Endothelial cell (in vitro differentiated cells): Measurements from ENCODE around the gene TMEM132D. TPM values are rescaled to one million over a fixed set of nuclear protein-coding genes. Genes with fewer than 3 reads are reported as not detected.

Experiments
- DNase-seq: peaks from one replicate; pipeline ENCODE4 v3.0.0; 2021; ENCODE audit warnings: low spot score
- H3K27ac Mint-ChIP-seq: one replicate; pipeline ENCODE4 v1.8.0; 2021; ENCODE audit warnings: mixed read lengths, inconsistent platforms; ENCODE audit not compliant: unreplicated experiment
- H3K27me3 Mint-ChIP-seq: one replicate; pipeline ENCODE4 v1.8.0; 2021; ENCODE audit warnings: mild to moderate bottlenecking, moderate library complexity, mixed read lengths, inconsistent platforms; ENCODE audit not compliant: unreplicated experiment
- H3K36me3 Mint-ChIP-seq: one replicate; pipeline ENCODE4 v1.8.0; 2021; ENCODE audit warnings: mild to moderate bottlenecking, low read depth, mixed read lengths, inconsistent platforms; ENCODE audit not compliant: unreplicated experiment
- H3K4me1 Mint-ChIP-seq: one replicate; pipeline ENCODE4 v1.8.0; 2021; ENCODE audit warnings: mild to moderate bottlenecking, mixed read lengths, inconsistent platforms; ENCODE audit not compliant: unreplicated experiment
- H3K4me3 Mint-ChIP-seq: one replicate; pipeline ENCODE4 v1.8.0; 2021; ENCODE audit warnings: mild to moderate bottlenecking, mixed read lengths, inconsistent platforms; ENCODE audit not compliant: unreplicated experiment
- H3K9me3 Mint-ChIP-seq: one replicate; pipeline ENCODE4 v1.8.0; 2021; ENCODE audit warnings: mixed read lengths, inconsistent platforms; ENCODE audit not compliant: unreplicated experiment
- total RNA-seq: library from RNA; stranded (reverse); fragmentation: NEBNext Ultra II Directional; extraction: Animal tissue kit (Norgen Biotek cat#: 25700); gene quantifications from one replicate; pipeline ENCODE4 v1.2.1, GENCODE V29; 2021; ENCODE audit not compliant: unreplicated experiment
- TF ChIP-seq, protein P1 (sequence below): fragments of 200-600 bp; sonication (generic); IDR thresholded peaks from one replicate; pipeline ENCODE4 v1.5.0; 2021; ENCODE audit warnings: antibody characterized with exemption; ENCODE audit not compliant: unreplicated experiment

The TMEM132D gene
- total RNA-seq, 1 donor from 2014 or later: not detected

DNA sequence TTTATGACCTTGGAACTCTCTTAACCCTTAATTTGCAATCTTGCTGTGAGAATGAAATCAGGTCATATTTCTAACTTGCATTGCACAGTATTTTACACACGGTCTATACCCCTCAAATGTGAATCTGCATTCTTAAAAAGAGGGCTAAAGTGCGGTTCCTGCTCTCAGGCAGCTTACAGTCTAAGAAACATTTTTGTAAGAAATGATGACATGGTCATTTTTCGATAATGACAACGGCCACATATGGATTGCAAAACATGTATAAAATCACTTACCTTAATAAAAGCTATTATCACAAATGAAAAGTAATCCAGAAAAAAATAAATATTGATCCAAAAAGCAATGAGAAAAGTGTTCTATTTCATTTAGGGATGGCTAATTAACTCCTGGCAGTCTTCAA is 24.8 kb upstream of the TMEM132D start:
- H3K27me3 Mint-ChIP-seq: peaks cover 4% of the 10 kb centered on the region
- H3K9me3 Mint-ChIP-seq: peaks cover 45% of the 10 kb centered on the region
- peaks cover 18% of the 10 kb centered on the region for H3K36me3 Mint-ChIP-seq
- H3K4me3 Mint-ChIP-seq: no peak overlapping the region
- no peaks in the 10 kb centered on the region for H3K4me1 Mint-ChIP-seq
- TF ChIP-seq, protein P1, sequence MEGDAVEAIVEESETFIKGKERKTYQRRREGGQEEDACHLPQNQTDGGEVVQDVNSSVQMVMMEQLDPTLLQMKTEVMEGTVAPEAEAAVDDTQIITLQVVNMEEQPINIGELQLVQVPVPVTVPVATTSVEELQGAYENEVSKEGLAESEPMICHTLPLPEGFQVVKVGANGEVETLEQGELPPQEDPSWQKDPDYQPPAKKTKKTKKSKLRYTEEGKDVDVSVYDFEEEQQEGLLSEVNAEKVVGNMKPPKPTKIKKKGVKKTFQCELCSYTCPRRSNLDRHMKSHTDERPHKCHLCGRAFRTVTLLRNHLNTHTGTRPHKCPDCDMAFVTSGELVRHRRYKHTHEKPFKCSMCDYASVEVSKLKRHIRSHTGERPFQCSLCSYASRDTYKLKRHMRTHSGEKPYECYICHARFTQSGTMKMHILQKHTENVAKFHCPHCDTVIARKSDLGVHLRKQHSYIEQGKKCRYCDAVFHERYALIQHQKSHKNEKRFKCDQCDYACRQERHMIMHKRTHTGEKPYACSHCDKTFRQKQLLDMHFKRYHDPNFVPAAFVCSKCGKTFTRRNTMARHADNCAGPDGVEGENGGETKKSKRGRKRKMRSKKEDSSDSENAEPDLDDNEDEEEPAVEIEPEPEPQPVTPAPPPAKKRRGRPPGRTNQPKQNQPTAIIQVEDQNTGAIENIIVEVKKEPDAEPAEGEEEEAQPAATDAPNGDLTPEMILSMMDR: no peak
- no peak overlapping the region for H3K27ac Mint-ChIP-seq
- DNase-seq: no peak

DNA sequence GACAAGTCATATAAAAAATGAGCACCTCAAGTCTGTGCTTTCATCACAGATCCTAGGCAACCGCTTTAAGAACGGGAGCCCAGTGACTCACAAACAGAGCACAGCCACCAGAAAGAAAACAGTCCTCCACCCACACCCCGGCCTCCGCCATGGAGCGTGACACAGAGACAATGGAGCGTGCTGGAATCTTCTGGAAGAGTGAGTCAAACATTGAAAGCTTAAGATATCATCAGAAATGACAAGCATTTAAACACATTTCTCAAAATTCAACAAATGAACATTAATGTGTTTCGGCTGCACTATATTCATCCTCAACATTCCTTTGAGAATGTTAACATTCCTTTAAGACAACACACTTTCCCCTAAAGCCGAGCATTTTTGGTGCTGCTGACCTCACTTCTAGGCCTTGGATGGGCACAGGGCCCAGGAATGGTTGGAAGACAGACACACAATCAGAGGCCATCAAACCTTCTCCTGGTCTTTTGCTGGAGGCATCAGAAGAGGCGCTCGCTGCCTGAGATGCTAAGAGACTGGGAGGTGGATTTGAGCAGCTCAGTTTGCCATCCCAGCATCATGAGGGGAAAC is 23.6 kb upstream of the TMEM132D start:
- H3K9me3 Mint-ChIP-seq: peaks cover 42% of the 10 kb centered on the region
- no peak overlapping the region for H3K27ac Mint-ChIP-seq
- DNase-seq: no peak
- no peak overlapping the region for H3K4me3 Mint-ChIP-seq
- no peaks in the 10 kb centered on the region for H3K4me1 Mint-ChIP-seq
- no peaks in the 10 kb centered on the region for H3K27me3 Mint-ChIP-seq
- TF ChIP-seq, protein P1: no peak
- H3K36me3 Mint-ChIP-seq: peaks cover 18% of the 10 kb centered on the region

DNA sequence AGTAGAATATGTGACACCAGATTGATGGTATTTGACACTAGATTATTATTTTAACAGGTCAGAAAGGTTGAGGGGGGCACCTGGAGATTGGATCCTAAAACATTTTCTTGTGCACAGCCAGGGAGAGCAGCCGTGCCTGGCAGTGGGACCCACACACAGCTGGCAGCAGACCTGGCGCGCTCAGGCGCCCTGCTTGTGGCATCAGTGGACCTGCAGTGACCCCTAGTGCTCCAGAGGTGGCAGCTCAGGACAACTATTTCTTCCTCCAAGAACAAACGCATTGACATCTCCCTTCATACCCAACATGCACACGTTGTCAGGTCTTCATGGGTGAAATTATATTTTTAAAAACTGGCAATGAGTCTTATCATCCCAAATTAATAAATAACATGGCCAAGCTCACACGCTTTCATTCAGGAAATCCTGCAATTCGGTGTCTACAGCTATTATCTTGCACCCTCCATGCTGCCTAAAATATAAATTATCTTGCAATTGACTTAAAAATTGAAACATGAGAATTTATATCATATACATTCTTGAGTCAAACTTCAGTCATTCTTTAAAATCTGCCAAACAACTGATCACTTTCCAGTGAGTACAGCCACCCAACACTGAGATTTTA is 7.7 kb upstream of the TMEM132D start:
- Mint-ChIP-seq H3K4me3 (no peak overlapping the region), H3K27me3 (peaks cover 9% of the 10 kb centered on the region), H3K9me3 (peaks cover 48% of the 10 kb centered on the region), H3K27ac (no peak overlapping the region), H3K4me1 (no peaks in the 10 kb centered on the region), H3K36me3 (peaks cover 20% of the 10 kb centered on the region)
- TF ChIP-seq, protein P1: no peak
- no peak for DNase-seq

DNA sequence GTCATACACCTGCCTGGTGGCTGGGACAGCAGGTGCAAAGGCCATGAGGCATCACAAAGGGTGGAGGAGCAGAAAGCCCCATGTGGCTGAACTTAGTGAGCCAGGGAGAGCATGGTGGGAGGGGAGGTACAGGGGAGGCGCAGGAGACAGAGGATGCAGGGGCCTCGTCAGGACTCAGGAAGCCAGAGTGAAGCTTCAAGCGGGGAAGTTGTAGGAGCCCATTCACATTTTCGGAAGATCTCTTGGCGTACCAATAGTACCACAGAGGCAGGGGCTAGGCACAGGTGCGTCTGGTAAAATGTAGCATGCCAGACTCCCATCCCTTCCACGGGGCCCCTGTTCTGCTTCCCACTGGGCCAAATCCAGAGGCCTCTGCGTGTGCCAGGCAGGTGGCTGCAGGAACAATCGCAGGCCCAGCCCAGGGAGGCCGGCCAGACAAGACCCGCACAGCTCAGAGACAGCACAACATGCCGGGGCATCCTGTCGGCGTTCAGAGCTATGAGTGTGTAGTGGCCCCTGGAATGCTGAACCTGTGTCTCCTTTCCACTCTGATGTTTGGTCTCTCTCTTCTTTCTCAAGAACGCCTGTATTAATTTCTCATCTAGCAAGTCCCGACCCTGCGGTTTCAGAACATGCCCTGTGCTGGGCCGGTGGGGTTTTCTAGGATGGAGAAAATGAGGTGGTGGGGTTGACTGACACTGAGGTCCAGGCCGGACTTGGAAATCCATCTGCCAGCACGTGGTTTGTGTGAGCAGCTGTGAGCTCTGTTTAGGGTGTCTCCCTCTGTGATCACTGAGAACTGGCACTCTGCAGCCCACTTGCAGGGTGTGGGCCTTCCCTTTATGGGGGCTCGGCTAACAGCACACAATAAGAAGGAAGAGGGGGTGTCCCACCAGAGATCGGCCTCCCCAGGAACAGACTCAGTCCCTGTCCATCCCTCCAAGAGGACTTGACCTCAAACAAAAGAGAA is 5.5 kb upstream of the TMEM132D start:
- no peak for DNase-seq
- TF ChIP-seq, protein P1: no peak
- no peak overlapping the region for H3K4me3 Mint-ChIP-seq
- H3K9me3 Mint-ChIP-seq: peaks cover 51% of the 10 kb centered on the region
- peaks cover 20% of the 10 kb centered on the region for H3K36me3 Mint-ChIP-seq
- H3K27me3 Mint-ChIP-seq: peaks cover 18% of the 10 kb centered on the region
- no peak overlapping the region for H3K27ac Mint-ChIP-seq
- H3K4me1 Mint-ChIP-seq: no peaks in the 10 kb centered on the region
